Endothelial cell (in vitro differentiated cells): ENCODE measurements around the gene GATAD2A. TPM values are rescaled to one million over a fixed set of nuclear protein-coding genes. Genes with fewer than 3 reads are reported as not detected.

Experiments
- DNase-seq: peaks from one replicate; pipeline ENCODE4 v3.0.0; 2021; ENCODE audit warnings: low spot score
- H3K27ac Mint-ChIP-seq: one replicate; pipeline ENCODE4 v1.8.0; 2021; ENCODE audit warnings: mixed read lengths, inconsistent platforms; ENCODE audit not compliant: unreplicated experiment
- H3K27me3 Mint-ChIP-seq: one replicate; pipeline ENCODE4 v1.8.0; 2021; ENCODE audit warnings: mild to moderate bottlenecking, moderate library complexity, mixed read lengths, inconsistent platforms; ENCODE audit not compliant: unreplicated experiment
- H3K36me3 Mint-ChIP-seq: one replicate; pipeline ENCODE4 v1.8.0; 2021; ENCODE audit warnings: mild to moderate bottlenecking, low read depth, mixed read lengths, inconsistent platforms; ENCODE audit not compliant: unreplicated experiment
- H3K4me1 Mint-ChIP-seq: one replicate; pipeline ENCODE4 v1.8.0; 2021; ENCODE audit warnings: mild to moderate bottlenecking, mixed read lengths, inconsistent platforms; ENCODE audit not compliant: unreplicated experiment
- H3K4me3 Mint-ChIP-seq: one replicate; pipeline ENCODE4 v1.8.0; 2021; ENCODE audit warnings: mild to moderate bottlenecking, mixed read lengths, inconsistent platforms; ENCODE audit not compliant: unreplicated experiment
- H3K9me3 Mint-ChIP-seq: one replicate; pipeline ENCODE4 v1.8.0; 2021; ENCODE audit warnings: mixed read lengths, inconsistent platforms; ENCODE audit not compliant: unreplicated experiment
- total RNA-seq: library from RNA; stranded (reverse); fragmentation: NEBNext Ultra II Directional; extraction: Animal tissue kit (Norgen Biotek cat#: 25700); gene quantifications from one replicate; pipeline ENCODE4 v1.2.1, GENCODE V29; 2021; ENCODE audit not compliant: unreplicated experiment
- TF ChIP-seq, protein P1 (sequence below): fragments of 200-600 bp; sonication (generic); IDR thresholded peaks from one replicate; pipeline ENCODE4 v1.5.0; 2021; ENCODE audit warnings: antibody characterized with exemption; ENCODE audit not compliant: unreplicated experiment

The GATAD2A gene
- total RNA-seq, 1 donor from 2014 or later = 150 TPM

DNA sequence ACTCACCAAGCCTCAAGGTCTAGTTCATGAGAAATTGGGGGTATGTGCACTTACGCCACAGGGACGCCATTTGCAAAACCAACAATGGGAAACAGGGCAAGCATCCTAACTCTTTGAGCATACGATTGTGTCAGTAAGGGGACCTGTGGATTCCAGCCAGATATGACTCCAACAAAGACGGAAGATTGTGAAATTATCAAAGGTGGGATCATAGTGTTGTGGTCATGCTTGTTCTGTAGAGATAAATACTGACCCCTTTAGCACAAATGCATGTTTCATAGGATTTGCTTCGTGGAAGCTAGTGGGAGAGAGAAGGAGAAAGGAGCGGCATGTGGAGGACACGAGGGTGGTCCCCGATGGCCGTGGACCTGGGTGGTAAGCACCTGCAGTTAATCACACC is 37.8 kb downstream of the GATAD2A start:
- Mint-ChIP-seq H3K9me3 (no peaks in the 10 kb centered on the region), H3K27ac (peak overlapping the region; percentile 6)
- DNase-seq = no peak

GRCh38 chr19:19443902-19444680 is 38.6 kb downstream of the GATAD2A start:
- Mint-ChIP-seq H3K9me3 (no peaks in the 10 kb centered on the region), H3K36me3 (peaks cover 16% of the 10 kb centered on the region), H3K27ac (peak overlapping the region; percentile 9), H3K4me1 (peaks cover 35% of the 10 kb centered on the region), H3K4me3 (no peak overlapping the region), H3K27me3 (peaks cover 7% of the 10 kb centered on the region)
- TF ChIP-seq, protein P1, sequence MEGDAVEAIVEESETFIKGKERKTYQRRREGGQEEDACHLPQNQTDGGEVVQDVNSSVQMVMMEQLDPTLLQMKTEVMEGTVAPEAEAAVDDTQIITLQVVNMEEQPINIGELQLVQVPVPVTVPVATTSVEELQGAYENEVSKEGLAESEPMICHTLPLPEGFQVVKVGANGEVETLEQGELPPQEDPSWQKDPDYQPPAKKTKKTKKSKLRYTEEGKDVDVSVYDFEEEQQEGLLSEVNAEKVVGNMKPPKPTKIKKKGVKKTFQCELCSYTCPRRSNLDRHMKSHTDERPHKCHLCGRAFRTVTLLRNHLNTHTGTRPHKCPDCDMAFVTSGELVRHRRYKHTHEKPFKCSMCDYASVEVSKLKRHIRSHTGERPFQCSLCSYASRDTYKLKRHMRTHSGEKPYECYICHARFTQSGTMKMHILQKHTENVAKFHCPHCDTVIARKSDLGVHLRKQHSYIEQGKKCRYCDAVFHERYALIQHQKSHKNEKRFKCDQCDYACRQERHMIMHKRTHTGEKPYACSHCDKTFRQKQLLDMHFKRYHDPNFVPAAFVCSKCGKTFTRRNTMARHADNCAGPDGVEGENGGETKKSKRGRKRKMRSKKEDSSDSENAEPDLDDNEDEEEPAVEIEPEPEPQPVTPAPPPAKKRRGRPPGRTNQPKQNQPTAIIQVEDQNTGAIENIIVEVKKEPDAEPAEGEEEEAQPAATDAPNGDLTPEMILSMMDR = no peak
- DNase-seq = no peak

More for the DNA sequence above, 37.8 kb downstream of the GATAD2A start:
- Mint-ChIP-seq H3K4me3 (no peak overlapping the region), H3K27me3 (peaks cover 8% of the 10 kb centered on the region), H3K4me1 (peaks cover 35% of the 10 kb centered on the region), H3K36me3 (peaks cover 16% of the 10 kb centered on the region)
- TF ChIP-seq, protein P1 = no peak

GRCh38 chr19:19444681-19445155 is 39.2 kb downstream of the GATAD2A start:
- Mint-ChIP-seq H3K27me3 (peaks cover 4% of the 10 kb centered on the region), H3K4me1 (peaks cover 34% of the 10 kb centered on the region), H3K4me3 (no peak overlapping the region), H3K36me3 (peaks cover 16% of the 10 kb centered on the region), H3K27ac (peak overlapping the region; percentile 85), H3K9me3 (no peaks in the 10 kb centered on the region)
- DNase-seq = no peak
- TF ChIP-seq, protein P1 = no peak

GRCh38 chr19:19445288-19445687 is 39.8 kb downstream of the GATAD2A start:
- H3K36me3 Mint-ChIP-seq = peaks cover 16% of the 10 kb centered on the region
- peaks cover 4% of the 10 kb centered on the region for H3K27me3 Mint-ChIP-seq
- H3K4me1 Mint-ChIP-seq = peaks cover 31% of the 10 kb centered on the region
- H3K27ac Mint-ChIP-seq = peak overlapping the region; percentile 85
- DNase-seq = no peak
- TF ChIP-seq, protein P1 = no peak
- H3K4me3 Mint-ChIP-seq = no peak overlapping the region
- H3K9me3 Mint-ChIP-seq = no peaks in the 10 kb centered on the region

GRCh38 chr19:19445911-19446361 is 40.5 kb downstream of the GATAD2A start:
- H3K9me3 Mint-ChIP-seq = no peaks in the 10 kb centered on the region
- no peak overlapping the region for H3K27ac Mint-ChIP-seq
- H3K36me3 Mint-ChIP-seq = peaks cover 16% of the 10 kb centered on the region
- TF ChIP-seq, protein P1 = no peak
- H3K27me3 Mint-ChIP-seq = peaks cover 4% of the 10 kb centered on the region
- peaks cover 29% of the 10 kb centered on the region for H3K4me1 Mint-ChIP-seq
- no peak overlapping the region for H3K4me3 Mint-ChIP-seq
- DNase-seq = no peak
